Natural killer cell (primary cell): Measurements from ENCODE around the gene PARVG. TPM values are rescaled to one million over a fixed set of nuclear protein-coding genes. Genes with fewer than 3 reads are reported as not detected.
A peak's percentile ranks its signal among the peaks of the same experiment; 100 is the strongest.

Experiments
- ATAC-seq, 3 donors: fragments of 150-1000 bp in 2 of 3; fragments of 200-7000 bp in 1 of 3; cut with Tn5 transposase; 1 replicate in 1 of 3; 2 replicates in 2 of 3; pipeline ENCODE4 v1.10.0; 2021; ENCODE audit warnings: mild to moderate bottlenecking in 2 of 3, moderate library complexity in 2 of 3
- DNase-seq, 2 donors: peaks; one replicate each; pipeline versions ENCODE4 v3.0.0 to v3.0.0-alpha.2; 2013 to 2021; ENCODE audit warnings: mixed read lengths in 1 of 2
- H3K27ac ChIP-seq: one replicate; pipeline ENCODE4 v1.5.1; 2013; ENCODE audit warnings: mild to moderate bottlenecking, low read length
- H3K27me3 ChIP-seq: one replicate; pipeline ENCODE4 v1.6.1; 2013; ENCODE audit warnings: low read length; ENCODE audit not compliant: control insufficient read depth, insufficient read depth
- H3K36me3 ChIP-seq: one replicate; pipeline ENCODE4 v1.6.1; 2013; ENCODE audit warnings: low read length; ENCODE audit not compliant: control insufficient read depth, insufficient read depth
- H3K4me1 ChIP-seq: one replicate; pipeline ENCODE4 v1.6.1; 2013; ENCODE audit warnings: low read length; ENCODE audit not compliant: control insufficient read depth, insufficient read depth
- H3K4me3 ChIP-seq: one replicate; pipeline ENCODE4 v1.5.1; 2013; ENCODE audit warnings: low read length
- H3K9me3 ChIP-seq: one replicate; pipeline ENCODE4 v1.6.1; 2013; ENCODE audit warnings: low read length; ENCODE audit not compliant: control insufficient read depth, insufficient read depth
- H3K27ac Mint-ChIP-seq, 2 donors: one replicate each; pipeline ENCODE4 v1.8.0; 2022; ENCODE audit warnings: mild to moderate bottlenecking in 2 of 2, mixed read lengths in 2 of 2, moderate library complexity in 1 of 2
- H3K27me3 Mint-ChIP-seq, 2 donors: one replicate each; pipeline ENCODE4 v1.8.0; 2022; ENCODE audit warnings: low read depth in 2 of 2, mixed read lengths in 2 of 2
- H3K36me3 Mint-ChIP-seq: one replicate; pipeline ENCODE4 v1.8.0; 2022; ENCODE audit warnings: mixed read lengths
- H3K4me1 Mint-ChIP-seq, 2 donors: one replicate each; pipeline ENCODE4 v1.8.0; 2022; ENCODE audit warnings: mixed read lengths in 2 of 2
- H3K4me3 Mint-ChIP-seq: one replicate; pipeline ENCODE4 v1.8.0; 2022; ENCODE audit warnings: mild to moderate bottlenecking, moderate library complexity, mixed read lengths
- H3K9me3 Mint-ChIP-seq, 2 donors: one replicate each; pipeline ENCODE4 v1.8.0; 2022; ENCODE audit warnings: mixed read lengths in 2 of 2
- WGBS: methylation state at CpG from one replicate; pipeline ENCODE4 v1.1.7; 2013; ENCODE audit warnings: missing lambda C conversion rate; ENCODE audit not compliant: insufficient coverage; 5-methylcytosine and 5-hydroxymethylcytosine counted together
- intact Hi-C: fragments of 100-400 bp; cut with micrococcal nuclease; formaldehyde crosslinking; loops from one replicate; pipeline ENCODE4 v1.14.2; 2022
- total RNA-seq, 4 donors: library from RNA; stranded (reverse); fragments of 120-200 nt in 1 of 4; gene quantifications; one replicate each; pipeline versions ENCODE4 v1.2.3 to v1.2.4, GENCODE V29; 2013 to 2022
- TF ChIP-seq, protein P1 (sequence below): fragments of 200-600 bp; IDR thresholded peaks from one replicate; pipeline ENCODE4 v1.8.0; 2022; ENCODE audit warnings: antibody characterized with exemption

PARVG gene
- total RNA-seq, 3 donors from 2014 or later (not counting 1 experiment from before 2014, with no cell fraction given) = 130 to 146 (median 131) TPM

- Mint-ChIP-seq H3K9me3 (no peaks in the 10 kb centered on the region), H3K36me3 (peaks cover 14% of the 10 kb centered on the region)
Observed at GRCh38 chr22:44197271-44197670, 16.5 kb downstream of the PARVG start.

GRCh38 chr22:44199164-44199563 lies 18.4 kb downstream of the PARVG start:
- Mint-ChIP-seq H3K27ac (peak overlapping the region in 1 of 2 donors; percentile 17), H3K9me3 (no peaks in the 10 kb centered on the region), H3K4me3 (no peak overlapping the region), H3K36me3 (peaks cover 21% of the 10 kb centered on the region), H3K4me1 (peaks cover 14 to 42% of the 10 kb centered on the region in 2 donors), H3K27me3 (no peaks in the 10 kb centered on the region)
- H3K4me1 ChIP-seq = peaks cover 14% of the 10 kb centered on the region
- H3K9me3 ChIP-seq = no peaks in the 10 kb centered on the region
- no peak for ATAC-seq
- TF ChIP-seq, protein P1, sequence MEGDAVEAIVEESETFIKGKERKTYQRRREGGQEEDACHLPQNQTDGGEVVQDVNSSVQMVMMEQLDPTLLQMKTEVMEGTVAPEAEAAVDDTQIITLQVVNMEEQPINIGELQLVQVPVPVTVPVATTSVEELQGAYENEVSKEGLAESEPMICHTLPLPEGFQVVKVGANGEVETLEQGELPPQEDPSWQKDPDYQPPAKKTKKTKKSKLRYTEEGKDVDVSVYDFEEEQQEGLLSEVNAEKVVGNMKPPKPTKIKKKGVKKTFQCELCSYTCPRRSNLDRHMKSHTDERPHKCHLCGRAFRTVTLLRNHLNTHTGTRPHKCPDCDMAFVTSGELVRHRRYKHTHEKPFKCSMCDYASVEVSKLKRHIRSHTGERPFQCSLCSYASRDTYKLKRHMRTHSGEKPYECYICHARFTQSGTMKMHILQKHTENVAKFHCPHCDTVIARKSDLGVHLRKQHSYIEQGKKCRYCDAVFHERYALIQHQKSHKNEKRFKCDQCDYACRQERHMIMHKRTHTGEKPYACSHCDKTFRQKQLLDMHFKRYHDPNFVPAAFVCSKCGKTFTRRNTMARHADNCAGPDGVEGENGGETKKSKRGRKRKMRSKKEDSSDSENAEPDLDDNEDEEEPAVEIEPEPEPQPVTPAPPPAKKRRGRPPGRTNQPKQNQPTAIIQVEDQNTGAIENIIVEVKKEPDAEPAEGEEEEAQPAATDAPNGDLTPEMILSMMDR = no peak
- no peak overlapping the region for H3K27ac ChIP-seq
- DNase-seq = no peak
- no peaks in the 10 kb centered on the region for H3K27me3 ChIP-seq
- H3K36me3 ChIP-seq = peaks cover 48% of the 10 kb centered on the region
- 94% methylated on average over 2 of the region's 2 CpGs for WGBS
- no peak overlapping the region for H3K4me3 ChIP-seq
- intact Hi-C loops = no loop called here

More at GRCh38 chr22:44197271-44197670, 16.5 kb downstream of the PARVG start:
- Histone ChIP-seq H3K4me1 (peaks cover 32% of the 10 kb centered on the region), H3K27me3 (no peaks in the 10 kb centered on the region), H3K36me3 (peaks cover 46% of the 10 kb centered on the region), H3K4me3 (no peak overlapping the region), H3K9me3 (no peaks in the 10 kb centered on the region), H3K27ac (no peak overlapping the region)
- Mint-ChIP-seq H3K4me3 (no peak overlapping the region), H3K27me3 (no peaks in the 10 kb centered on the region), H3K4me1 (peaks cover 29 to 61% of the 10 kb centered on the region in 2 donors), H3K27ac (no peak overlapping the region)
- 80% methylated on average over 1 of the region's 2 CpGs for WGBS
- no peak for DNase-seq
- intact Hi-C loops = no loop called here
- ATAC-seq = no peak
- TF ChIP-seq, protein P1 = no peak

- Histone ChIP-seq H3K27ac (no peak overlapping the region), H3K27me3 (no peaks in the 10 kb centered on the region), H3K4me1 (peaks cover 18% of the 10 kb centered on the region), H3K4me3 (no peak overlapping the region), H3K36me3 (peaks cover 50% of the 10 kb centered on the region), H3K9me3 (no peaks in the 10 kb centered on the region)
- no peak for DNase-seq
- 88% methylated on average over 5 of the region's 5 CpGs for WGBS
- Mint-ChIP-seq H3K27ac (peak overlapping the region in 1 of 2 donors; percentile 23), H3K36me3 (peaks cover 21% of the 10 kb centered on the region), H3K4me1 (peaks cover 11 to 35% of the 10 kb centered on the region in 2 donors), H3K4me3 (no peak overlapping the region), H3K27me3 (no peaks in the 10 kb centered on the region), H3K9me3 (no peaks in the 10 kb centered on the region)
- TF ChIP-seq, protein P1 = no peak
- intact Hi-C loops = no loop called here
- ATAC-seq = no peak
Observed at GRCh38 chr22:44199866-44200265, 19.1 kb downstream of the PARVG start.

DNA sequence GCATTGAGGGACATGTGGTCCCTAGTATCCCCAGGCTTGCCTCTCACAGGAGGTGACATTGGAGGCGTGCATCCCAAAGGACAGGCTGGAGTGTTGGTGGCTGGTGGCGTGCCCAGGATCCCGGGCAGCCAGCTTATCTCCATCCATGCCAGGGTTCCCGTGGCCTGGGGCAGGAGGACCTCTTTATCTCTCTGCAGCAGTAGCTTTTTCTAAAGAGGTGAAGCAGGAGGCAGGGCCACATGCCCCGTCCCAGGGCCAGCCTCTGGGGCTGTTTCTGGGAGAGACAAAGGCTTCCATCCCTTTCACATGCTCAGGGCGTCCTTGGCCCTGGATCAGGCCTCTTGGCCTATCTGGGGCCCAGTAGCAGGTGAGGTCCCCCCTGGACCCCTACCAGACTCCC lies 19.7 kb downstream of the PARVG start:
- H3K27me3 ChIP-seq = no peaks in the 10 kb centered on the region
- DNase-seq (no peak), ATAC-seq (no peak)
- WGBS = 93% methylated on average over 6 of the region's 6 CpGs
- peaks cover 21% of the 10 kb centered on the region for H3K36me3 Mint-ChIP-seq
- no peaks in the 10 kb centered on the region for H3K27me3 Mint-ChIP-seq
- TF ChIP-seq, protein P1 = no peak
- H3K27ac Mint-ChIP-seq = peak overlapping the region in 1 of 2 donors; percentile 46
- peaks cover 11 to 33% of the 10 kb centered on the region in 2 donors for H3K4me1 Mint-ChIP-seq
- H3K9me3 ChIP-seq = no peaks in the 10 kb centered on the region
- H3K9me3 Mint-ChIP-seq = no peaks in the 10 kb centered on the region
- no peak overlapping the region for H3K4me3 ChIP-seq
- H3K4me3 Mint-ChIP-seq = no peak overlapping the region
- intact Hi-C loops = no loop called here
- H3K36me3 ChIP-seq = peaks cover 50% of the 10 kb centered on the region
- no peak overlapping the region for H3K27ac ChIP-seq
- peaks cover 21% of the 10 kb centered on the region for H3K4me1 ChIP-seq
